Ishikawa (cell line): ENCODE measurements around the gene OR2T34.

ENCODE experiments used
- CEBPB ChIP-seq: IDR thresholded peaks from 2 replicates; pipeline ENCODE4 v1.6.1; 2012
- CREB1 ChIP-seq: IDR thresholded peaks from 2 replicates; pipeline ENCODE4 v1.6.1; 2012; ENCODE audit warnings: low read depth
- EGR1 ChIP-seq: IDR thresholded peaks from 2 replicates; pipeline ENCODE4 v1.6.1; 2012
- EP300 ChIP-seq: IDR thresholded peaks from 2 replicates; pipeline ENCODE4 v1.6.1; 2012; ENCODE audit warnings: borderline replicate concordance
- FOXM1 ChIP-seq: IDR thresholded peaks from 2 replicates; pipeline ENCODE4 v1.6.1; 2012; ENCODE audit warnings: low read depth, borderline replicate concordance
- MAX ChIP-seq: IDR thresholded peaks from 2 replicates; pipeline ENCODE4 v1.6.1; 2012
- NFIC ChIP-seq: IDR thresholded peaks from 2 replicates; pipeline ENCODE4 v1.6.1; 2012
- RAD21 ChIP-seq: IDR thresholded peaks from 2 replicates; pipeline ENCODE4 v1.6.1; 2012; ENCODE audit warnings: low read depth
- TAF1 ChIP-seq: IDR thresholded peaks from 2 replicates; pipeline ENCODE4 v1.6.1; 2012; ENCODE audit warnings: low read depth, mild to moderate bottlenecking
- TCF12 ChIP-seq: IDR thresholded peaks from 2 replicates; pipeline ENCODE4 v1.6.1; 2012; ENCODE audit warnings: low read depth
- TEAD4 ChIP-seq: IDR thresholded peaks from 2 replicates; pipeline ENCODE4 v1.6.1; 2012
- YY1 ChIP-seq: IDR thresholded peaks from 2 replicates; pipeline ENCODE4 v1.6.1; 2012; ENCODE audit warnings: low read depth
- ZBTB7A ChIP-seq: IDR thresholded peaks from 2 replicates; pipeline ENCODE4 v1.6.1; 2012; ENCODE audit warnings: low read depth
- TF ChIP-seq, protein P1 (sequence below): IDR thresholded peaks from 2 replicates; pipeline ENCODE4 v1.6.1; 2012; ENCODE audit warnings: low read depth, mild to moderate bottlenecking
- TF ChIP-seq, protein P2 (sequence below): IDR thresholded peaks from 2 replicates; pipeline ENCODE4 v1.6.1; 2012

Gene OR2T34

GRCh38 chr1:248599396-248599795 lies 24.8 kb upstream of the OR2T34 start:
- TF ChIP-seq CEBPB (no peak), RAD21 (no peak), FOXM1 (no peak), MAX (no peak), TAF1 (no peak), YY1 (no peak), ZBTB7A (no peak)
- TF ChIP-seq, protein P1, sequence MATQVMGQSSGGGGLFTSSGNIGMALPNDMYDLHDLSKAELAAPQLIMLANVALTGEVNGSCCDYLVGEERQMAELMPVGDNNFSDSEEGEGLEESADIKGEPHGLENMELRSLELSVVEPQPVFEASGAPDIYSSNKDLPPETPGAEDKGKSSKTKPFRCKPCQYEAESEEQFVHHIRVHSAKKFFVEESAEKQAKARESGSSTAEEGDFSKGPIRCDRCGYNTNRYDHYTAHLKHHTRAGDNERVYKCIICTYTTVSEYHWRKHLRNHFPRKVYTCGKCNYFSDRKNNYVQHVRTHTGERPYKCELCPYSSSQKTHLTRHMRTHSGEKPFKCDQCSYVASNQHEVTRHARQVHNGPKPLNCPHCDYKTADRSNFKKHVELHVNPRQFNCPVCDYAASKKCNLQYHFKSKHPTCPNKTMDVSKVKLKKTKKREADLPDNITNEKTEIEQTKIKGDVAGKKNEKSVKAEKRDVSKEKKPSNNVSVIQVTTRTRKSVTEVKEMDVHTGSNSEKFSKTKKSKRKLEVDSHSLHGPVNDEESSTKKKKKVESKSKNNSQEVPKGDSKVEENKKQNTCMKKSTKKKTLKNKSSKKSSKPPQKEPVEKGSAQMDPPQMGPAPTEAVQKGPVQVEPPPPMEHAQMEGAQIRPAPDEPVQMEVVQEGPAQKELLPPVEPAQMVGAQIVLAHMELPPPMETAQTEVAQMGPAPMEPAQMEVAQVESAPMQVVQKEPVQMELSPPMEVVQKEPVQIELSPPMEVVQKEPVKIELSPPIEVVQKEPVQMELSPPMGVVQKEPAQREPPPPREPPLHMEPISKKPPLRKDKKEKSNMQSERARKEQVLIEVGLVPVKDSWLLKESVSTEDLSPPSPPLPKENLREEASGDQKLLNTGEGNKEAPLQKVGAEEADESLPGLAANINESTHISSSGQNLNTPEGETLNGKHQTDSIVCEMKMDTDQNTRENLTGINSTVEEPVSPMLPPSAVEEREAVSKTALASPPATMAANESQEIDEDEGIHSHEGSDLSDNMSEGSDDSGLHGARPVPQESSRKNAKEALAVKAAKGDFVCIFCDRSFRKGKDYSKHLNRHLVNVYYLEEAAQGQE = no peak

DNA sequence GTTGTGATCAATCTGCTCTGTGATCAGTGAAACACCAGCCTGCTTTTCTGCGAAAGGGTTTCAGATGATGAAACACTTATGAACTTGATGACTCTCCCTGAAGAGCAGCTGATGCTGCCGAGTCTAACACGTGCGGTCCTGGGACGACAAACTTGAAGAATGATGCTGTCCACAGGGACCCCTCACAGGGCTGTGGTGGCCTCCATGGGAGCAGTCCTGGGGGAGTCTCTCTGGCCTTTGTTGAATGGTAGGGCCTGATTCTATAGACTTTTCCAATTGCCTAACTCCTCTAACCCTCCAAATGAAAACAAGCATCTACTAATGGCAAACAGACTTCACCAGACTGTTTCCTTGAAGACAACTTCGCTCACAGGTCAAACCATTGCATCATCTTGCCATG lies 23.0 kb upstream of the OR2T34 start, which contains the start of gene OR2T10:
Gene OR2T10, minus strand, starts transcription at position 112 of the 400 bp plus-strand sequence. CDS start 3,932 bp downstream, outside the sequence.
- no peak for TF ChIP-seq TCF12
- no peak for TF ChIP-seq FOXM1
- no peak for TF ChIP-seq TEAD4
- no peak for TF ChIP-seq EGR1
- no peak for TF ChIP-seq YY1
- no peak for TF ChIP-seq NFIC
- TF ChIP-seq, protein P2, sequence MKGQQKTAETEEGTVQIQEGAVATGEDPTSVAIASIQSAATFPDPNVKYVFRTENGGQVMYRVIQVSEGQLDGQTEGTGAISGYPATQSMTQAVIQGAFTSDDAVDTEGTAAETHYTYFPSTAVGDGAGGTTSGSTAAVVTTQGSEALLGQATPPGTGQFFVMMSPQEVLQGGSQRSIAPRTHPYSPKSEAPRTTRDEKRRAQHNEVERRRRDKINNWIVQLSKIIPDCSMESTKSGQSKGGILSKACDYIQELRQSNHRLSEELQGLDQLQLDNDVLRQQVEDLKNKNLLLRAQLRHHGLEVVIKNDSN = no peak
- TF ChIP-seq MAX = no peak
- no peak for TF ChIP-seq EP300
- no peak for TF ChIP-seq TAF1
- no peak for TF ChIP-seq ZBTB7A

GRCh38 chr1:248596615-248597014 lies 22.1 kb upstream of the OR2T34 start:
- TF ChIP-seq EGR1 = no peak
- no peak for TF ChIP-seq EP300
- no peak for TF ChIP-seq YY1
- TF ChIP-seq TEAD4 = no peak
- TF ChIP-seq TAF1 = no peak
- TF ChIP-seq, protein P1 = no peak
- no peak for TF ChIP-seq NFIC
- no peak for TF ChIP-seq RAD21
- no peak for TF ChIP-seq MAX
- no peak for TF ChIP-seq CREB1
- TF ChIP-seq TCF12 = no peak
- no peak for TF ChIP-seq ZBTB7A
- TF ChIP-seq CEBPB = no peak
- TF ChIP-seq, protein P2 = no peak
- TF ChIP-seq FOXM1 = no peak

GRCh38 chr1:248593226-248593625 lies 18.7 kb upstream of the OR2T34 start:
- TF ChIP-seq, protein P2 = no peak
- TF ChIP-seq TEAD4 (no peak), RAD21 (no peak), TCF12 (no peak), YY1 (no peak), EP300 (no peak), FOXM1 (no peak), TAF1 (no peak), EGR1 (no peak), NFIC (no peak), MAX (no peak), CEBPB (no peak), CREB1 (no peak), ZBTB7A (no peak)
- TF ChIP-seq, protein P1 = no peak
